Medulla oblongata (tissue), 1 donor: ENCODE data around the gene SLCO4A1.

ENCODE experiments used
- DNase-seq: peaks from one replicate; pipeline ENCODE4 v3.0.0-alpha.2; 2015; ENCODE audit errors: extremely low spot score

SLCO4A1 gene

DNA sequence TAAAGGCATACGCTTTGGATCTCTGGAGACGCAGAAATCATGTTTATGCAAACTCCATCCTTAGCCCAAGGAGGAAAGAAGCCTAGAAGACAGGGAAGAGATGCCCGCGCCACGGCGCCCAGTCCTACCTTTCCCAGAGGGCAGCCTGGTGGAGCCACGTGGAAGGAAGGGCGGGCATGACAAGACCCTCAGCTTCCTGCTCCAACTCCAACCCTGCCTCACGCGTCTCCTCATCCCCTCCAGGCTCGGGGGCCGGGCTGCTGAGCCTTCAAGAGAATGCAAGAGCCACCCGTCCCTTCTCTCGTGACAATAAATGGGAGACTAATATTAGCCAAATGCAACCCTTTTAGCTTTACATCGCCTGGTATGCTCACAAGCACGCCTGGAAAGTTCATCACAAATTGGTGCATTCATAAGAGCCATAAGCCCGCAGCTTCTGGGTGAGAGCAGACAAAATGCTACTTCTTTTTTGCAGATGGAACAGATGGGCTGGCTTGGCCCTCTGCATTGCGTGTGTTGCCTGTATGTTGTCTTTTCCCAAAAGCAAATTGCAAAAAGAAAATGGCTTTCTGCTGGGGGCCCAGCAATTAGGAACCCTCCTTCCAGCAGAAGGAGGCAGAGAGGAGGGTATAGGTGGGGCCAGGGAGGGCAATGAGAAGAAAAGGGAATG, 58.1 kb downstream of the SLCO4A1 start:
- DNase-seq = no peak

DNA sequence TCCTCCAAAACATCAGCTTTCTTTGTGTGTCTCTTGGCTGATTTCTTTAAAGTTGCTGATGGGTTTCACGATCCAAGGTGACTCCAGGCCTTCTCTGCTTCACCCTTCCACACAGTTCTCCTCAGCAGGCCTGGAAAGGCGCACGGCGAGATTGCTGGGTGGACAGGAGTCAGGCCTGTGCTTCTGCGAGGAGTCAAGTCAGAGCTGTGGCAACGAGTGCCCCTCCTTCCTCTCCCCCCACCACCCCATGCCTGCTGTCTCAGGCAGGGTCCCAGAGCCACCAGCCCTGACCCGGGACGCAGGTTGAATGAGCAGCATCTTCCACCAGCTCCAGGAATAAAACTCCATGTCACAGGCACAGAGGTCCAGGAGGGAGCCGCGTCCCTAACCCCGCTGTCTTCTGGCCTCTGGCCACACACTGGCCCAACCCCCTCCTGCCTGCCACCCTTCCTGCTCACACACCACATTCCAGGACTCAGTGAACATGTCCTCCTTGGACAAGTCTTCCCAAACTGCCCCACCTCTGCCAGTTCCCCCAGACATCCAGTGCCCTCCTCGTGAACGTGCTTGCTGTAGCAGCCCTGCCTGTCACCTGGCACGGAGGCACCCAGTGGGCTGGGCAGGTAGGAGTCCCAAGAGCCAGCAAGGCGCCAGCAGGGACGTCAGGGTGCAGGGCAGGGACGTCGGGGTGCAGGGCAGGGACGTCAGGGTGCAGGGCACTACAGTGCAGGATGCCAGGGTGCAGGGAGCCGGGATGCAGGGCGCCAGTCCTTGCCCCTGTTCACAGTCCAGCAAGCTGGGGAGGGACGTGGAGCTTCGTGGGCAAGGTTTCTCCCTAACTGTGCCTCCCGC, 59.1 kb downstream of the SLCO4A1 start:
- DNase-seq = no peak

DNA sequence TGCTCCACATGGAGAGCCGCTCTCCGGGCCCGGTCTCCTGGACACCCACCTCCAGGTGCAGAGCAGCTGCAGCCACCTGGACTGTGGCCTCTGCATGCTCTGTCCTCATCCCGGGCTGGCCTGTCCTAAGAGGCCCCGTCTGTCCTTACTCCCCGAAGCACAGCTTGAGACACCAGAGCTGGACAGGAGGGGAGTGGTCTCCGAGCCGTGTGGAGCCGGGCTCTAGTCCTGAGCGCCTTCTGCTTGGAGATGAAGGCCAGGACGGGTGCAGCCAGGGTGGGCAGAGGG, 59.7 kb downstream of the SLCO4A1 start:
- DNase-seq = no peak

DNA sequence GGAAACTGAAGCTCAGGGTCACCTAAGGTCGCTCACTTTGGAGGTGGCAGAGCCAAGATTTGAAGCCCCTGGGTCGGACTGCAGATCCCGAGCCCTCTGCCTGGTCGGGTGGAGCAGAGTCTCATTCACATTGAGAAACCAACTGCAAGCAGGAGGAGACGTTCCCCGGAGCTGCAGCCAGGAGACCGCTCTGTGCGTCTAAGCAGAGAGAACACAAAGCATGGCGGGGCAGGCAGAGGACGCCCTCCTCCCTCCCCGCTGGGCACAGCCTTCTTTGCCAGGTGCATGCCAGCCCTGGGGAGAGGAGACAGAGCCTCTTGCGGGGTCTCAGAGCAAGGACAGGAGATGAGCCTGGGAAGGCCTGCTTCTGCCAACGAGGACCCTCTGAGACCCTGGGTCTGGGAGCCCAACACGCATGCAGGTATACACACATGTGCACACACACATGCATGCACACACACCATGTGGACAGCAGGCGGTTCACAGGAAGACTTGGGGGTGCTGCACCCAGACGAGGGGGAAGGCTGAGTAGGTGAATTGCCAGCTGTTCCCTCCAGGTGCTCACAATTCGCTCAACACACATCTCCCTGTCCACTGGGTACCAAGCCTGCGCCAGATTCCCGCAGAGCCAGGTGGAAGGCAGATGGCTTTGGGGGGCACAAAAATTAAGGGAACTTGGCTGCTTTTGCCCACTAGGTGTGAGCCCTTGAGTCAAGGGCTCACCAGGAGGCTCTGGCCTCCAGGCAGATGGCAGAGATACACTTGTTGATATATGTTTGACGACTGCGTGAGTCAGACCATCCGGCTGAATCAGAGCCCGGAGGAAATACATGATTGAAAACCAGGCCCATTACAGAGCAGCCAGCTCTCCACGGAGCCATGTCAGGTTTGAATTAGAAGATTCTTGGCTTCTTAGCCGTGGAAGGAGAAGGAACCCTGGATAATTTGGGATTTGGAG, 60.9 kb downstream of the SLCO4A1 start:
- no peak for DNase-seq

DNA sequence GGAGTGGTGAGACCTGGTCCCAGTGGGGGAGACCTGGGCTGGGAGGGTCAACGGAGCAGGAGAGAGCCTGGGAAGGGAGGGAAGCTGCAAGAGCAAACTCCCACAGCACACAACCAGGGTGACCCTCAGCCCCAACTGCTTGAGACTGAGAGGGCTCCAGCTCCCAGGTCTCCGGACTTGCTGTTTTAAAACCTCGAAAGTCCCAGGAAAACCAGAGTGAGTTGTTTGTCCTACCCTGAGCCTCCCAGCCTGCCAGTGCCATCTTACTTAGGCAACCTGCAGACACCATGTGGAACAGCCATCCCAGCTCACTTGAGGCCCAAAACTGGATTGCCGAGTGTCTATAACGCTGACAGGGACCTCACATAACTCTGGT, 61.5 kb downstream of the SLCO4A1 start:
- DNase-seq = no peak

DNA sequence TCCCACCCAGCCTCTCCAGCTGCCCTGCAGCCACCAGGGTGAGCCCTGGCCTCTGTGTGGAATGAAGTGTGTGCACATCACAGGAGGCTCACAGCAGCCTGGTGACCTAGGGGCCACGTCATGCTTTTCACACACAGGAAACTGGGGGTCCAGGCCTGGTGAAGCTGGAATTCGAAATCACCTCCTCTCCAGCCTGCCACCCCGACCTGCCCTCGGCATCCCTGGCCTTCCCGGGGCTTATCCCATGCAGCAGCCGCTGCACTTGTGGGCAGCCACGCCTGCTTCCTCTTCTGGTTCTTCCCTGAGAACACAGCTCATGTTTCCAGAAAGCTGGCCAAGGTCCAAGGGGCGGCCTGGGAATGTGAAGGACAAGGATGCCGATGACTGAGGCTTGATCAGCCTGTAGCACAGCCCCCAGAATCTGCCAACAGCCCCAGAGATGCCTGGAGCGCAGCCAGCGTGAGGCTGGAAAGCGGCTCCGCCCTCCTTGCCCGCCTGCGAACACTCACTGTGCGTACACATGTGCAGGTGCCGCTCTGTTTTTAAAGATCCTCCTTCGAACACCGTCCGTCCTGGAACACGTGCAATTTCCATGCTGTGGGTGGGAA, 62.1 kb downstream of the SLCO4A1 start:
- DNase-seq = peak; percentile 39

DNA sequence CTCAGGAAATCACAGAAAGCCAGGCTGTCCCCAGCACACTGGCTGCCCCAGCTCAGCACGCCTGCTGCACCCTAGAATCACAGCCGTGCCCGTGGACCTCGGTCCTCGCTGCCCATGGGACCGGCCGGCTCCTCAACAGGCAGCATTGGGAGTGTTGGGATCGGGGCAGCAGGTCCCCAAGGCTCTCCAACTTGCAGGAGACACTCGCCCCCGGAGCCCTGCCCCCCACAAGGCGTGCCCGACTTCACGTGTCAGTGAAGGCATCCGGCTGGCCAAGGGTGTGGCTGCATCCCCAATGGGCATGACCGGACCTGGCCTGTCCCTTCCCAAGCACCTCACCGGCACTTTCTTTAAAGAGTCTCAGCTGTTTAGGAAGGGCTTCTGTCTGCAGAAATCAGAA, 63.3 kb downstream of the SLCO4A1 start:
- no peak for DNase-seq

DNA sequence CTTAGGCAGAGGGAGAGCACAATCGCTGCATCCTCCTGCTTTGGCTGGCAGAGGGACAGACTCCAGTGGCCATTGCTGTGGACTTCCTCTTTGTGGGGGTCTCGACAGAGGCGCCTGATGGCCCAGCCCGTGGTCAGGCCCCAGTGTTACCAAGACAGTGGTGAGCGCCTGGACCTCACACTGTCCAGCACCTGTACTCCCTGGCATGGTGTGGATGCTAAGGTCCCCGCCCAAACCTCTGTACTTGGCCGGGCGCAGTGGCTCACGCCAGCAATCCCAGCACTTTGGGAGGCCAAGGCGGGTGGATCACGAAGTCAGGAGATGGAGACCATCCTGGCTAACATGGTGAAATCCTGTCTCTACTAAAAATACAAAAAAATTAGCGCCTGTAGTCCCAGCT, 64.0 kb downstream of the SLCO4A1 start:
- DNase-seq = no peak

DNA sequence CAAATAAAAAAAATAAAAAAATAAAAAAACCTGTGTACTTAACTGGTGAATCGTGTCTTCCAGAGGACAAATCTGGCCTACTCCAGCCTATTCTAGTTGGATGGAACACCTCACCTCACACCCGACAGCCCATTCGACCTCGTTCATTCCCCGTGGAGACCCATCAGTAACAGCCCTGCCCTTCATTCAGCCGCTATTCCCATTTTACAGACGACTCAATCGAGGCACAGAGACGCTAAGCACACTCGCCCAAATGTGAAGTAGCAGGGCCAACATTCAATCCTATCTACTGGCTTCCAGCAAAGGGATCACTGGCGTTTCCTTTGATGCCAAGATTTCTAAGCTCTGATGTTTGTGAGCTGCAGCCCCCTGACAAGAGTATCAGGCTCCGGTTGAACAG, 64.6 kb downstream of the SLCO4A1 start:
- DNase-seq = no peak

DNA sequence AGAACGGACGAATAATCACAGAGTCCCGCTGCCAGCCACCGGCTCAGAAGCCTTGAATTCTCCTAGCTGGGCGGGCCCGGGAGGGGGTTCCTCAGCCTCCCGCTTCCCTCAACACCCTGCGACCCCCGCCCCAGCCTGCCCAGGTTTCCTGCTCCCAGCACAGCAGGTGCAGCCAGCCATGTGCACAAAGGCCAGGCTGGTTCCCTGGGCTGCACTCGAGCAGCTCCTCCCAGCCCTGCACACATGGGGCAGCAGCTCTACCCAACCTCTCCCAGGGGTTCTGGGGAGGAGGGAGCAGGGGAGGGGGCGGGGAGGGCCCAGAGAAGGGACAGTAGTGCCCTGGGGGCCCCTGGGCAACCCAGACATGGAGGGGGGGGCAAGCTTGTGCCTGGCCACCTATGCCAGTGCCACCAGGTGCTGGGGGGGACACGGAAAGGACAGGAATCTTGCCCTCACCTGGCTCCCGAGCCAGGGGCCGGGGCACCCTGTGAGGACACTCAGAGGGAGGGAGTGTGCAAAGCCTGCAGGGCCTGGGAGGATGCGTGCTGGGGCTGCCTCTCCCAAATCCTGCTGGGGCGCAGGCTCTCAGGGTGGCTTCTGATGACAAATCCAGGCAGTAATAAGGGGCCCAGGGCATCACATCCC, 65.1 kb downstream of the SLCO4A1 start:
- no peak for DNase-seq

DNA sequence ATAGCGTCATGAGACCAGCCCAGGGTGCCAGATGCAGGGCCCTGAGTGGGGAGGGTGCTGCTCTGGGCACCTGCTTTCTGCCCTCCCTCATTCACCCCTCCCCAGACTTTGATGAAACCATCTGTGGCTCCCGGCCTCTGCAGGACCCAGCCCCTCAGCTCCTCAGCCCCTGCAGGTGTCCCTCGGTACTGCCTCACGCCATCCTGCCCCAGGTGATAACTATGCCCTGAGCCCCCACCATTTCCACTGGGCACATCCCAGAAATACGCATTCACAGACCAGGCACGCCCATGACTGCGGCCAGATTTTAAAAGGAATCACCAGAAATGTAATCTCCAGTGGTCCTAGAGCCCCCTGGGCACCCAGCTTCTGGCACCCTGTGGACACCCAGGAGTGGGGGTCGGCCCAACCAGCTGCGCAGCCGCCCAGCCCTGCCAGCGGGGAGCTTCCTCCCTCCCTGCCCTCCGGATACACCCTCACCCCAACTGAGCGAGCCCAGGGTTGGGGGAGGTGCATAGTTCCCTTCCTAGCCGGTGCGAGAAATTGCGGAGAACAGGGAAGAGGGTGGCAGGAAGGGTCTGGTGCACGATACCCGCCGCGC, 65.7 kb downstream of the SLCO4A1 start:
- DNase-seq = no peak

DNA sequence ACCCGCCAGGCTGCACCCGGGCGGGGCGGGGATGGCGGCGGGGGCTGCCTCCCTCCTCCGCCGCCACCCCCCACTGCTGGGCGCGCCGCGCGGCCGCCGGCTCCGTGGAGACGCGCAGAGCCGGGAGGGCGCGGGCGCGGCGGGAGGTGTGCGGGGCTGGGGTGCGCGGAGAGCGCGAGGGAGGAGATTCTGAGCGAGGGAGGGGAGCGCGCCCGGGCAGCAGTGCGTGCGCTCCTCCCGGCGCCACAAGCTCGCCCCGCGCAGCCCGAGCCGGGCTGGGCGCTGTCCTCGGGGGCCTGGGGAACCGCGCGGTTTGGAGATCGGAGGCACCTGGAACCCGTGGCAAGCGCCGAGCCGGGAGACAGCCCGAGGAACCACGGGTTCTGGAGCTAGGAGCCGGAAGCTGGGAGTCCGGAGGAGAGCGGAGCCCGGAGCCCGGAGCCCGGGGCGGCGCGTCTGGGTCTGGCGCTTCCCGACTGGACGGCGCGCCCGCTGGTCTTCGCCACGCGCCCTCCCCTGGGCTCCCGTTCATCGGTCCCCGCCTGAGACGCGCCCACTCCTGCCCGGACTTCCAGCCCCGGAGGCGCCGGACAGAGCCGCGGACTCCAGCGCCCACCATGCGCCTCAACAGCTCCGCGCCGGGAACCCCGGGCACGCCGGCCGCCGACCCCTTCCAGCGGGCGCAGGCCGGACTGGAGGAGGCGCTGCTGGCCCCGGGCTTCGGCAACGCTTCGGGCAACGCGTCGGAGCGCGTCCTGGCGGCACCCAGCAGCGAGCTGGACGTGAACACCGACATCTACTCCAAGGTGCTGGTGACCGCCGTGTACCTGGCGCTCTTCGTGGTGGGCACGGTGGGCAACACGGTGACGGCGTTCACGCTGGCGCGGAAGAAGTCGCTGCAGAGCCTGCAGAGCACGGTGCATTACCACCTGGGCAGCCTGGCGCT, 66.6 kb downstream of the SLCO4A1 start, which contains the start of gene NTSR1:
TSS of gene NTSR1 (plus strand) at position 246 of the 946 bp plus-strand sequence. CDS start at position 618, 372 bp downstream.
- DNase-seq = no peak

DNA sequence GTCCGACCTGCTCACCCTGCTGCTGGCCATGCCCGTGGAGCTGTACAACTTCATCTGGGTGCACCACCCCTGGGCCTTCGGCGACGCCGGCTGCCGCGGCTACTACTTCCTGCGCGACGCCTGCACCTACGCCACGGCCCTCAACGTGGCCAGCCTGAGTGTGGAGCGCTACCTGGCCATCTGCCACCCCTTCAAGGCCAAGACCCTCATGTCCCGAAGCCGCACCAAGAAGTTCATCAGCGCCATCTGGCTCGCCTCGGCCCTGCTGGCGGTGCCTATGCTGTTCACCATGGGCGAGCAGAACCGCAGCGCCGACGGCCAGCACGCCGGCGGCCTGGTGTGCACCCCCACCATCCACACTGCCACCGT, 67.2 kb downstream of the SLCO4A1 start:
- DNase-seq = no peak

DNA sequence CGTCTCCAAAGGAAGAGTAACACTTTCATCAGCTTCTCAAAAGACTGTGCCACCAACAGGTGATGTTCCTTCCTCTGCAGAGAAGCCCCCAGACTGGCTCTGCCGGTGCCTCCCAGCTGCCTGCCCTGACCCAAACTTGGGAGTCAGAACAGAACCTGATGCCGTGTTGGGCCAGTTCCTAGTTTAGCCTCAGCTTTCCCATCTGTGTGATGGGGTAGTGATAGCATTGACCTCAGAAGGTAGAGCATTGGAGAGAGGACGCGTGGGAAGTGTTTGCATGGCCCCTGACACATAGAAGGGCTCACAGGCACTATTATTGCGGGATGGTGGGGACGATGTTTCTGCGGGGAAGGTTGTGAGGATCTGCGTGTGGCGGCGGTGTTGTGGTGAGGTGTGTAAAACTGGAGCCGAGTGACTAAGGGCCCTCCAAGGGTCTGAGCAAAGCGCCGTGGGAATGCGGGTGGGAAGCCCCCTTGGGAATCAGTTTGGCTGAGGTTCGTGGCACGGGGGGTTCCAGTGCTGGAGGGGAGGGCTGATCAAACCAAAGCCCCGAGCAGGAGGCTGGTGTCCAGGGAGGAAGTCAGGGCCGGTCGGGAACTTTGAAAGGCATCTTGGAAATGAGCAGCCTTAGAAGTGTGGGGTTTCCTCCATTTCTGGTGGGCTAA, 68.0 kb downstream of the SLCO4A1 start:
- DNase-seq = no peak

DNA sequence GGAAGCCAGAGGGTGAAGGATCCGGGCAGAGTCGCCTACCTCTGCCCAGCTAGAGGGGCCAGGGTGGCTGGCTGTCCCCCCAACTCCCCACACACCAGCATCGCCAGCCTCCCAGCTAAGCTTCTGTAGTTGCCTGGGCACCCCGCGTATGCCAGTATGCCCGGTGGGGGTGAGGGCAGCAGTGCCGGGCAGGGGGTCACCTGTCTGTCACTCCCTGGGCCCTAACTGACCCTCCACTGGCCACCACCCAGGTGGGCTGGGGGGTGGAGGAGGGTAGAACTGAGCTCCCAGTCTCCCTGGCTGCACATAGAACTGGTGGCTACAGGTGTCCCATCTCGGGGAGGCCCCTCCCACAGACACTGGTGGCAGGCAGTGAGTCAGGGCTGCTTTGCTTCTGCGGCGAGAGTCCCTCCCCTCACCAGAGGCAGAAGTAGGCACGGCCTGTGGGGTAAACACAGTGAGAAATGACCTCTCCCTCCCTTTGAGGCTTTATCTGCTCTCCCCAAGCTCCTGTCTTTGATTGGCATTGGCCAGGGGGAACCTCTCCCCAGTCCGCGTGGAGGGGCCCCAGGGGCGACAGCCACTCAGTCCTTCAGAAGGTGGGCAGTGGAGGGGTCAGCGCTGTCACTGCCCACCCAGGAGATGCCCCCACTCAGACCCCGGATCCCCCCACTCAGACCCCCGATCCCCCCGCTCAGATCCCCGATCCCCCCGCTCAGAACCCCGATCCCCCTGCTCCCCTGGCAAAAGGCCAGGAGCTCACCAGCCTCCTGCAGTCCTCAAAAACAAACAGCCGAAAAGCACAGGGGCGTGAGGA, 68.8 kb downstream of the SLCO4A1 start:
- DNase-seq = no peak

DNA sequence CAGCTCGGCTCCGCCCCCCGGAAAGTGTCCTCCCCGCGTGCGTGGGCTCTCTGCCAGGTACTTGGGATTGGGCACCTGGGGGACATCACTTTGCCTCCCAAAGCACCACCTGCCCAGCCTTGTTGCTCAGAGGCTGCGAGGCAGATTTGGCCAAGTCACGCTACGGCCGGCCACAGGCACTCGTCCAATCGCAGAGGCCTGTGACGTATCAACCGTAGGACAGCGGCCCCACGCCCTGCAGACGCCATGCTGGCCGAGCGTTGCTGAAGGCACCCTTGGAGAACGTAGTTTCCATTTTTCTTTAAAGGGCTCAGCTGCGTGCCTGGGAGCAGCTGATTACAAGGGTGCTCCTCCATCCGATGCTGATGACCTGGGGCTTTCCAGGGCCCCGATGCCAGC, 69.4 kb downstream of the SLCO4A1 start:
- DNase-seq = no peak

DNA sequence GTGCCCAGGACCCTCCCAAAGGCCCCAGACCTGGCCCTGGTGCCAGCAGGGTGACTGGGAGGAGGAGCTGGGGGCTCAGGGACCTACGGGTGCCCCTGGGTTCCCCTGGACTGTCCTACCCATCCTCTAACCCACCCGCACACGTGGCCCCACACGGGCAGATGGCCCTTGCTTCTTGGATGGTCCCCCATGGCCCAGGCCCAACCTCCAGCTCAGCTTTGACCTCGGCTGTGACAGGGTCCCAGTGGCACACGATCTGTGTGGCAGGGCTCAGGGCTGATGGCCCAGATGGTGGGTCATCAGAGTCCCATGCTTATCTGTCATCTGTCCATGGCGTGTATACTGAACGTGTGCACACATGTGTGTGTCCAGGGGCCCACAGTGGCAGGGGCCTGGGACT, 70.3 kb downstream of the SLCO4A1 start:
- DNase-seq = no peak

DNA sequence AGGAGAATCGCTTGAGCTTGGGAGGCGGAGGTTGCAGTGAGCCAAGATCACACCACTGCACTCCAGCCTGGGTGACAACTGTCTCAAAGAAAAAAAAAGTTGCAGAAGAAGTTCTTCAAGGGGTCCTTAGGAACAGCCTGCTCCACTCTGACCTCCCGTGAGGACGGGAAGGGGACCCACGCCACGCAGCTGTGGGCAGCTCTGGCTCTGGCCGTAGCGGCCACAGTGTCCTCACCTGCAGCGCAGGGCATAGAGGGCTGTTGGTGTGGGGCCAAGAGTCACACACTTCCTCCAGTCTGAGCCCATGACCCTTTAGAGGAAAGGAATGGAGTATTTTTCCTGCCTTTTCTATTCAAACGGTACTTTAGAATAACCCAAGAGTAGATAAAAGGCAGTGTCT, 71.7 kb downstream of the SLCO4A1 start:
- no peak for DNase-seq

DNA sequence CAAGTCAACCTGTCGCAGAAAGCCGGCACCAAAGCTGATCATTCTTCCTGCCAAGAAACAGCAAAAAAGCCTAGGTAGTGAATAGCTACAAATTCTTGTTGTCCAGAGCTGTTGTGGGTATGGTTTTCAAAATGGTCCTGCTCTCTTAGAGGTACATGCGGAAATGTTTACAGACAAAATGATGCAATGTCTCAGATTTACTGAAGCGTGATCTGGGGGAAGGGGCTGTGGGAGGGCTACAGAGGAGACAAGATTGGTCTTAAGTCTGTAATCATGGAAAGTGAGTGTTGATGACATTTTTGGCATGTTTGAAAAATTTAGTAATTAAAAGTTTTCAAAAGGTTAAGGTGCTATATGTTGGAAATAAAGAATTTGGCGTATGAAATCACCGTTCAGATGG, 72.5 kb downstream of the SLCO4A1 start:
- DNase-seq = no peak
